Hematopoietic multipotent progenitor cell treated with erythropoietin and hydrocortisone succinate and interleukin-3 and kit ligand, for 8 days (in vitro differentiated cells): Measurements from ENCODE around the gene NLRP10.
A peak's percentile ranks its signal among the peaks of the same experiment; 100 is the strongest.
"Not testable (repeated sequence)": the region's sequence is repeated elsewhere in the genome, so short reads cannot be mapped to it uniquely, and the experiment has no call there.

Source experiments
- DNase-seq: peaks from one replicate; pipeline ENCODE4 v3.0.0-alpha.2; 2015

The NLRP10 gene

GRCh38 chr11:7965386-7965785 is at the start of gene NLRP10:
NLRP10 (minus strand) TSS chr11:7965447; CDS start chr11:7963495, 1,952 bp downstream.
- no peak for DNase-seq

- no peak for DNase-seq
Observed at GRCh38 chr11:8013833-8014232, 48.6 kb upstream of the NLRP10 start.

- DNase-seq = no peak
Observed at GRCh38 chr11:8011981-8012444, 46.8 kb upstream of the NLRP10 start.

- DNase-seq = no peak
Observed at GRCh38 chr11:8011371-8011770, 46.1 kb upstream of the NLRP10 start.

GRCh38 chr11:8009856-8010255 is 44.6 kb upstream of the NLRP10 start:
- DNase-seq = no peak

- no peak for DNase-seq
Observed at GRCh38 chr11:8008212-8008611, 43.0 kb upstream of the NLRP10 start.

- DNase-seq = peak; percentile 67
Observed at GRCh38 chr11:8006349-8006977, 41.2 kb upstream of the NLRP10 start.

- DNase-seq = no peak
Observed at GRCh38 chr11:8005556-8005955, 40.3 kb upstream of the NLRP10 start.

- DNase-seq = no peak
Observed at GRCh38 chr11:8004008-8004407, 38.8 kb upstream of the NLRP10 start.

GRCh38 chr11:8003187-8003586 is 37.9 kb upstream of the NLRP10 start:
- no peak for DNase-seq

- no peak for DNase-seq
Observed at GRCh38 chr11:8002676-8003075, 37.4 kb upstream of the NLRP10 start.

- no peak for DNase-seq
Observed at GRCh38 chr11:8000390-8000789, 35.1 kb upstream of the NLRP10 start.

GRCh38 chr11:7999795-8000194 is 34.5 kb upstream of the NLRP10 start:
- no peak for DNase-seq

- no peak for DNase-seq
Observed at GRCh38 chr11:7994581-7995278, 29.5 kb upstream of the NLRP10 start.

- not testable (repeated sequence) for DNase-seq
Observed at GRCh38 chr11:7987560-7987883, 22.3 kb upstream of the NLRP10 start.

- peak; percentile 100 for DNase-seq
Observed at GRCh38 chr11:7986768-7987559, 21.7 kb upstream of the NLRP10 start, which contains the start of gene EIF3F. EIF3F (plus strand) TSS chr11:7987337; CDS start chr11:7987353, 16 bp downstream.

GRCh38 chr11:7983832-7984590 is 18.8 kb upstream of the NLRP10 start:
- DNase-seq = no peak

- DNase-seq = no peak
Observed at GRCh38 chr11:7982582-7983119, 17.4 kb upstream of the NLRP10 start.

GRCh38 chr11:7981619-7982157 is 16.4 kb upstream of the NLRP10 start:
- no peak for DNase-seq

- DNase-seq = peak; percentile 8
Observed at GRCh38 chr11:7977232-7977917, 12.1 kb upstream of the NLRP10 start.

- DNase-seq = no peak
Observed at GRCh38 chr11:7974668-7975067, 9.4 kb upstream of the NLRP10 start.

GRCh38 chr11:7973011-7973410 is 7.8 kb upstream of the NLRP10 start:
- no peak for DNase-seq
